Hepatocyte (in vitro differentiated cells): Measurements from ENCODE around the gene HNF1A. TPM values are rescaled to one million over a fixed set of nuclear protein-coding genes. Genes with fewer than 3 reads are reported as not detected.

Source experiments
- DNase-seq: peaks from one replicate; pipeline ENCODE4 v3.0.0-alpha.2; 2016; ENCODE audit warnings: low spot score
- H2AFZ ChIP-seq: fragments of 200-600 bp; sonication (generic); 2 replicates; pipeline ENCODE4 v1.6.0; 2016; ENCODE audit warnings: antibody characterized with exemption, mild to moderate bottlenecking
- H3K27ac ChIP-seq: fragments of 200-600 bp; sonication (generic); 2 replicates; pipeline ENCODE4 v1.5.1; 2016; ENCODE audit warnings: mild to moderate bottlenecking
- H3K27me3 ChIP-seq: fragments of 200-600 bp; sonication (generic); 2 replicates; pipeline ENCODE4 v1.6.1; 2016
- H3K36me3 ChIP-seq: fragments of 200-600 bp; sonication (generic); replicated peaks from 2 replicates; pipeline ENCODE4 v1.5.1; 2016; ENCODE audit warnings: low read depth; ENCODE audit not compliant: insufficient read depth
- H3K4me1 ChIP-seq: fragments of 200-600 bp; sonication (generic); 2 replicates; pipeline ENCODE4 v1.5.1; 2016; ENCODE audit warnings: mild to moderate bottlenecking, moderate library complexity; ENCODE audit not compliant: insufficient read depth
- H3K4me2 ChIP-seq: fragments of 200-600 bp; sonication (generic); 2 replicates; pipeline ENCODE4 v1.6.0; 2016
- H3K4me3 ChIP-seq: fragments of 200-600 bp; sonication (generic); 2 replicates; pipeline ENCODE4 v1.5.1; 2016; ENCODE audit warnings: mild to moderate bottlenecking
- H3K79me2 ChIP-seq: fragments of 200-600 bp; sonication (generic); 2 replicates; pipeline ENCODE4 v1.6.0; 2017; ENCODE audit warnings: mild to moderate bottlenecking
- H3K9me2 ChIP-seq: fragments of 200-600 bp; sonication (generic); replicated peaks from 2 replicates; pipeline ENCODE4 v1.6.0; 2017; ENCODE audit warnings: mild to moderate bottlenecking; ENCODE audit not compliant: insufficient read depth
- H3K9me3 ChIP-seq: fragments of 200-600 bp; sonication (generic); 2 replicates; pipeline ENCODE4 v1.5.1; 2016; ENCODE audit warnings: low read depth, mild to moderate bottlenecking
- H4K20me1 ChIP-seq: fragments of 200-600 bp; sonication (generic); 2 replicates; pipeline ENCODE4 v1.6.0; 2016; ENCODE audit warnings: mild to moderate bottlenecking; ENCODE audit not compliant: insufficient read depth, poor library complexity, severe bottlenecking
- CTCF ChIP-seq: fragments of 200-600 bp; sonication (generic); IDR thresholded peaks from 2 replicates; pipeline ENCODE4 v1.5.1; 2016; ENCODE audit warnings: antibody characterized with exemption, mild to moderate bottlenecking; ENCODE audit not compliant: poor library complexity
- EZH2 ChIP-seq: fragments of 200-600 bp; sonication (generic); IDR thresholded peaks from 2 replicates; pipeline ENCODE4 v1.6.1; 2016; ENCODE audit warnings: antibody characterized with exemption, mild to moderate bottlenecking, borderline replicate concordance
- EZH2phosphoT487 ChIP-seq: fragments of 200-600 bp; sonication (generic); IDR thresholded peaks from one replicate; pipeline ENCODE4 v1.6.1; 2018; ENCODE audit warnings: antibody characterized with exemption, mild to moderate bottlenecking, low read depth, moderate library complexity; ENCODE audit not compliant: unreplicated experiment, severe bottlenecking
- WGBS: methylation state at CpG from one replicate; pipeline ENCODE4 v1.1.6; 2016; ENCODE audit warnings: low lambda C conversion rate; ENCODE audit errors: missing lambda C conversion rate; 5-methylcytosine and 5-hydroxymethylcytosine counted together
- polyA plus RNA-seq: library from polyadenylated mRNA; unstranded; fragments of >200 nt; fragmentation: Nextera tagmentation; extraction: Ambion mirVana; gene quantifications from 2 replicates; pipeline ENCODE4 v1.2.1, GENCODE V29; 2016
- total RNA-seq: library from RNA; depleted of rRNA; stranded (reverse); fragments of >200 nt; gene quantifications from 2 replicates; pipeline ENCODE4 v1.2.3, GENCODE V29; 2014

Gene HNF1A
- total and polyA plus RNA-seq, 2 experiments from 2014 or later, result 16.7 to 23.9 TPM

- Histone ChIP-seq H3K79me2 (no peaks in the 10 kb centered on the region), H3K4me1 (no peaks in the 10 kb centered on the region), H3K9me3 (no peaks in the 10 kb centered on the region), H3K36me3 (no peaks in the 10 kb centered on the region), H3K4me2 (no peak overlapping the region), H3K9me2 (no peaks in the 10 kb centered on the region), H2AFZ (no peak overlapping the region), H3K4me3 (no peak overlapping the region), H4K20me1 (no peaks in the 10 kb centered on the region), H3K27me3 (no peaks in the 10 kb centered on the region), H3K27ac (no peak overlapping the region)
- DNase-seq, result no peak
- TF ChIP-seq EZH2 (no peak), EZH2phosphoT487 (no peak), CTCF (no peak)
- WGBS, result 90% methylated on average over 3 of the region's 3 CpGs
These were observed 39.8 kb upstream of the HNF1A start for GRCh38 chr12:120938496-120938895.

- Histone ChIP-seq H2AFZ (no peak overlapping the region), H4K20me1 (no peaks in the 10 kb centered on the region), H3K36me3 (no peaks in the 10 kb centered on the region), H3K27me3 (no peaks in the 10 kb centered on the region), H3K27ac (no peak overlapping the region), H3K9me2 (no peaks in the 10 kb centered on the region), H3K4me3 (no peak overlapping the region), H3K4me1 (no peaks in the 10 kb centered on the region), H3K9me3 (no peaks in the 10 kb centered on the region), H3K4me2 (no peak overlapping the region), H3K79me2 (no peaks in the 10 kb centered on the region)
- no peak for DNase-seq
- 59% methylated on average over 3 of the region's 3 CpGs for WGBS
- no peak for TF ChIP-seq CTCF
- no peak for TF ChIP-seq EZH2phosphoT487
- no peak for TF ChIP-seq EZH2
These were observed 38.8 kb upstream of the HNF1A start for GRCh38 chr12:120939523-120939922.

GRCh38 chr12:120940006-120940405 is 38.3 kb upstream of the HNF1A start:
- Histone ChIP-seq H3K9me2 (no peaks in the 10 kb centered on the region), H3K4me2 (no peak overlapping the region), H2AFZ (no peak overlapping the region), H4K20me1 (no peaks in the 10 kb centered on the region), H3K79me2 (no peaks in the 10 kb centered on the region), H3K4me1 (no peaks in the 10 kb centered on the region), H3K36me3 (no peaks in the 10 kb centered on the region), H3K4me3 (no peak overlapping the region), H3K27me3 (no peaks in the 10 kb centered on the region), H3K9me3 (no peaks in the 10 kb centered on the region), H3K27ac (no peak overlapping the region)
- WGBS, result 74% methylated on average over 5 of the region's 5 CpGs
- no peak for DNase-seq
- TF ChIP-seq EZH2phosphoT487, result no peak
- no peak for TF ChIP-seq EZH2
- TF ChIP-seq CTCF, result no peak

- Histone ChIP-seq H3K9me2 (no peaks in the 10 kb centered on the region), H3K4me2 (no peak overlapping the region), H3K4me3 (no peak overlapping the region), H2AFZ (no peak overlapping the region), H3K27me3 (no peaks in the 10 kb centered on the region), H3K4me1 (no peaks in the 10 kb centered on the region), H3K79me2 (no peaks in the 10 kb centered on the region), H3K36me3 (no peaks in the 10 kb centered on the region), H4K20me1 (no peaks in the 10 kb centered on the region), H3K9me3 (no peaks in the 10 kb centered on the region), H3K27ac (no peak overlapping the region)
- 70% methylated on average over 4 of the region's 5 CpGs for WGBS
- no peak for DNase-seq
- TF ChIP-seq CTCF (no peak), EZH2 (no peak), EZH2phosphoT487 (no peak)
These were observed 37.5 kb upstream of the HNF1A start for GRCh38 chr12:120940799-120941198.
